Prostate gland (tissue), 2 donors: Measurements from ENCODE around the gene CCDC73.

Experiments
- POLR2A ChIP-seq: fragments of 450-650 bp; IDR thresholded peaks from one replicate; pipeline ENCODE4 v1.6.1; 2016; ENCODE audit warnings: antibody characterized with exemption, mild to moderate bottlenecking
- TF ChIP-seq, protein P1 (sequence below), 4 experiments: fragments of 200-600 bp in 2 of 4; fragments of 450-650 bp in 2 of 4; sonication (generic) in 2 of 4; IDR thresholded peaks; 1 replicate in 3 of 4; 2 replicates in 1 of 4; pipeline ENCODE4 v1.5.1; 2016 to 2019; ENCODE audit warnings: antibody characterized with exemption in 4 of 4, mild to moderate bottlenecking in 2 of 4, moderate library complexity in 2 of 4

DNA sequence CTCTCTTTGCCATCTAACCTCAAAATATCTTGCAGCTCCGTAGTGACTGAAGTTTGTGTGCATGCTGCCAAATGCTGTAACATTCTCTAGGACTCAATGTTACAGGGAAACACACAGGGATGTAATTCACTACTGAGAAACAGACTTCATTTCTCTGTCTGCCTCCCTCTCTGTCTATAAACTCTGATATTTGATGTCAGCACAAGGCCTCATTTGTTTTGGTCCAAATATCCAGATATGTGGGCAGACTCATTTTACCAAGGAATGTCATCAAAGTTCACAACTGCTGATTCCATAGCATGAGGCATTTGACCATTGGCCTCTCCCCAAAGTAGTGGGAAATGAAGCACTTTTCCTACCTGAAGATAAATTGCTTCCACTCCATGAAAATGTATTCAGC, 32.8 kb upstream of the CCDC73 start:
- TF ChIP-seq, protein P1, sequence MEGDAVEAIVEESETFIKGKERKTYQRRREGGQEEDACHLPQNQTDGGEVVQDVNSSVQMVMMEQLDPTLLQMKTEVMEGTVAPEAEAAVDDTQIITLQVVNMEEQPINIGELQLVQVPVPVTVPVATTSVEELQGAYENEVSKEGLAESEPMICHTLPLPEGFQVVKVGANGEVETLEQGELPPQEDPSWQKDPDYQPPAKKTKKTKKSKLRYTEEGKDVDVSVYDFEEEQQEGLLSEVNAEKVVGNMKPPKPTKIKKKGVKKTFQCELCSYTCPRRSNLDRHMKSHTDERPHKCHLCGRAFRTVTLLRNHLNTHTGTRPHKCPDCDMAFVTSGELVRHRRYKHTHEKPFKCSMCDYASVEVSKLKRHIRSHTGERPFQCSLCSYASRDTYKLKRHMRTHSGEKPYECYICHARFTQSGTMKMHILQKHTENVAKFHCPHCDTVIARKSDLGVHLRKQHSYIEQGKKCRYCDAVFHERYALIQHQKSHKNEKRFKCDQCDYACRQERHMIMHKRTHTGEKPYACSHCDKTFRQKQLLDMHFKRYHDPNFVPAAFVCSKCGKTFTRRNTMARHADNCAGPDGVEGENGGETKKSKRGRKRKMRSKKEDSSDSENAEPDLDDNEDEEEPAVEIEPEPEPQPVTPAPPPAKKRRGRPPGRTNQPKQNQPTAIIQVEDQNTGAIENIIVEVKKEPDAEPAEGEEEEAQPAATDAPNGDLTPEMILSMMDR (IDR thresholded peaks at IDR 0.05): no peak
- no peak for TF ChIP-seq POLR2A
